ENCODE measurements around the gene RXRG. TPM values are rescaled to one million over a fixed set of nuclear protein-coding genes. Genes with fewer than 3 reads are reported as not detected.
"Not testable (repeated sequence)": the region's sequence is repeated elsewhere in the genome, so short reads cannot be mapped to it uniquely, and the experiment has no call there.

The RXRG gene
- 3.3 TPM for polyA plus RNA-seq (ENCODE audit: insufficient read length)
- long read RNA-seq, donor 1: 0 reads
- long read RNA-seq, donor 2: 0 reads
- long read RNA-seq, donor 3, partial matches to known transcripts: 0 of 1 reads
- long read RNA-seq, donor 3, other reads (novel, unspliced or antisense): 0 of 1 reads
- long read RNA-seq, donor 4: 0 reads
- long read RNA-seq, donor 5, partial matches to known transcripts: 0 of 2 reads
- long read RNA-seq, donor 5, other reads (novel, unspliced or antisense): 0 of 2 reads
- long read RNA-seq, donor 6, partial matches to known transcripts: 0 of 2 reads
- long read RNA-seq, donor 6, other reads (novel, unspliced or antisense): 0 of 2 reads
- long read RNA-seq, donor 7: 0 reads
- long read RNA-seq, donor 8: 0 reads

DNA sequence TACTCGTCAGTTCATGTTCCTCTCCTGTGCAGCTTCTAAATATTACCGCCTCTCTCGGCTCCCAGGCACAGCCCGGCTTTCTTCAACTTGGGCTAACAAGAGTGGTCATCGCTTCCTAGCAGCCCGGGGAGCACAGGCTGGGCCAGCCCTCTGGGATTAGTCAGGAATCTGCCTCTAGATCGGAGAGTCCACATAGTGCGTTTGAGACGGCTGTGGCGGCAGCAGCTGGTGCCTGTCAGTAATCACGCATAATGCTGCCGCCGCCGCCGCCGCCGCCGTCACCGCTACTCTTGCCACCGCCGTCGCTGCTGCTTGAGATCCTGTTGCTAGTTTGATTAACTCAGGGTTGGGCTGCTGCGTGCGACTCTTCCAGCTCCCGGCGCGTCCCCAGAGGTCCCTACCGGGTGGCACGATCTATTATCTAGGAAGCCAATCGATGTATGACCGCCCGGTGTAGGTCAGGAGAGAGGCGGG, at the start of gene RXRG:
TSS of gene RXRG (minus strand) at position 230 of the 474 bp plus-strand sequence. CDS start 233 bp downstream, outside the sequence.
- peak; percentile 35 for DNase-seq

DNA sequence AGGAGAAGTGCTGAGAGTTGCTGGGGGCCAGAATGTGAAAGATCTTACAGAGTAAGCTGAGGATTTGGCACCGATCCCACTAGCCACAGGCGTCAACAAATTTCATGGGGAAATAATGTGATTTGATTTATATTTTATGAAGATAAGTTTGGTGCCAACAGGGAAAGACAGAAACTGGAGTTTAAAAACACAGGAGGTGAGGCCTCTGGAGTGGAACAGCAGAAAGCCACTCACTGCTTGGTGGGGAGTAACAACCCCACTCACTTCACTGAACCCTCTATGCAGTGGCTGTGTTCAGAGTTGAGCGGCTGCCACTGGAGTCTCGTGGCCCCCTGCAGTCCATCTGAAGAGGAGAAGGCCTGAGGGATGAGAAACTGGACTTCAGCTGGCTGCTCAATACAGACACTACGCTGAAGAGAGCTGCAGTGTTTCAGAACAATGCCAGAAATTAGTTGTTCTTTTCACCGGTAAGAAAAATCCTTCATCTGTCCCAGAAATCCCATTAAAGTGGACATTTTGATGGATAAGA, 48.0 kb upstream of the RXRG start:
- DNase-seq: no peak

DNA sequence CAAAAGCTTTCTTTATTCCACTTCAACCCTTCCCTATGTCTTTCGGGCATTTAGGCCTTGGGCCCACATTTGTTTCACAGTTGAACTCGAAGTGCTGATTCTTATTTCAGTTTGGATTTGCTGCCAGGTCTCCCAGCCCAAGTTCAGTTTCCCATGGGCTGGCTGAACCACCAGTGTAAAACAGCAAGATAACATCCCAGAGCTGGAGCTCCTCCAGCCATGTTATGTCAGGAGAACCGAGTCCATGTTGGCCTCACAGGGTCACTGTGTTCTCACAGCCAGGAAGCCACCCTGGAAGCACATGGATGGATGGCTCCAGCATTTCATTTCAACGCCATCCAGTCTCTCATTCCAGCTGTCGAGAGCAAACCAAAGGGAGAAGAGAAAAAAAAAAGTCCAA, 45.2 kb upstream of the RXRG start:
- no peak for DNase-seq

DNA sequence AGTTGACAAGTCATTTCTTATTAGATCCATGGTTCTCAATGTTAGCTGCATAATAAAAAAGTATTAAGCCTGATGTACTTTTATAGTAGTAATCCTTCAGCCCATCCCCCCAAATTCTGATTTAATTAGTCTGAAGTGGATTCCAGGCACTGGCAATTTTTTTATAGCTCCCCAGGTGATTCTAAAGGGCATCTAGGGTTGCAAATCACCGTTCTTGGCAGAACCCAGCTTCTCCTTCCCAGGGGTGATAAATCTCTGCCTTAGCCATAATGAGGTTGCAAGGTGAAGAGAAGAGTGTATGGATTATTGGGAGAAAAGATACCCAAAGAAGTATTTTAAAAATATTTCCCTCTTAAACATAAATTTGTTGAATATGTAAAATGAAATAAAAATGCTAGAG, 43.0 kb upstream of the RXRG start:
- DNase-seq: no peak

DNA sequence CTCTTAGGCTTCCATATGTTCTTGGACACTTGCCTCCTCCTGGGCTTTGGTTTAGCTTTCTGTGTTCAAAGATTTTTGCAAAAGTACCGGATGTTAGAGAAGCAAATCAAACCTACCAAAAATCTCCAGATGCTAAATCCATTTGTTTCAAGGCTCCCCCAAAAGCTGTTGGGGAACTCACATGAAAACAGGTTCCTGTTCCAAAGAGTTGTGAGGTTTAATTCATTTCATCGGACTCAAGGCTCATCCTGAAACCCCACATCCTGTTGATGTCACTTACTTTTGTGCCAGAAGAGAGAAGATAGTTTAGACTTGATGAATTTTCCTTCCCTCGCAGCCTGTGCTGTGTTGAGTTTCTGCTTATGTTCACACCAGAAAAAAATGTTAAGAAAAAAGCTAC, 41.7 kb upstream of the RXRG start:
- DNase-seq: no peak

DNA sequence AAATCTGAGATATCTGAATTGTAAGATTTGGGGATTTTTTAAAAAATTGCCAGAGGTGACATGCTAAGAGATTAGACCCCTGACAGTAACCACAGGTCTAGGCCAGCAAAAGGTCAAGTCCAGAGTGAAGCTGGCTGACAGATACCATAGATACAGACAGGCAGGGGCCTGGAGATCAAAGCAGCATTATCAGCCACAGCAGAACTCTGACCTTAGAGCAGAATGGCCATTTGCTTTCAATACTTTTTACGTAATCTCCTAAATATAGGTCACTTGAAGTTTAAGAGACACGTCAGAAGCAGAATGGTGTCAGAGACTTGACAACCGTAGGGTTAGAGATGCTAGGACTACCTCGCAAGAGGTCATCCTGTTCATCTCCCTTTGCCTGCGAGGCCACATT, 40.8 kb upstream of the RXRG start:
- DNase-seq: no peak

DNA sequence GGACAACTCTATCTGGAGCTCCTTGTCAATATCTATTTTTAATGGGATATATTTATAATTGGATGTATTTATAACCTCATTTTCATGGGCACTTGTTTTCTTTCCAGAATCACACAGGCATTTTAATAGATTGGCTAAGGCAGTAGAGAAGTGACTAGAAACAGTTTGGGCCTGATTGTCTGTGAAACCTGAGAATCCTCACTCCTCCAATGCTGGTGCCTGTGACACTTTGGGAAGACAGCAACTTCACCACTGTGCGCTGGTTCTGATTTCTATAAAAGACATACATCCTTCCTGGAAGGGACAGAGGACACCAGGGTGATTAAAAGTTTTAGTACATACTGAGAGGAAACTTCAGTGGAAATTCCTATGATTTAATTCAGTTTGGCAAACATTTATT, 39.6 kb upstream of the RXRG start:
- DNase-seq: no peak

DNA sequence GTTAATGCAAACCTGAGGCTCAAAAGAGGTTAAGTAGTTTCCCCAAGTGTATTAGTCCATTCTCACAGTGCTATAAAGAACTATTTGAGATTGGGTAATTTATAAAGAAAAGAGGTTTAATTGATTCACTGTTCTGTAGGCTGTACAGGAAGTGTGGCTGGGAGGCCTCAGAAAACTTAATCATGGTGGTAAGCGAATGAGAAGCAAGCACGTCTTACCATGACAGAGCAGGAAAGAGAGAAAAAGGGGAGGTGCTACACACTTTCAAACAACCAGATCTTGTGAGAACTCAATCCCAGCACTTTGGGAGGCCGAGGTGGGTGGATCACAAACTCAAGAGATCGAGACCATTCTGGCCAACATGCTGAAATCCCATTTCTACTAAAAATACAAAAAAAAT, 38.5 kb upstream of the RXRG start:
- no peak for DNase-seq

DNA sequence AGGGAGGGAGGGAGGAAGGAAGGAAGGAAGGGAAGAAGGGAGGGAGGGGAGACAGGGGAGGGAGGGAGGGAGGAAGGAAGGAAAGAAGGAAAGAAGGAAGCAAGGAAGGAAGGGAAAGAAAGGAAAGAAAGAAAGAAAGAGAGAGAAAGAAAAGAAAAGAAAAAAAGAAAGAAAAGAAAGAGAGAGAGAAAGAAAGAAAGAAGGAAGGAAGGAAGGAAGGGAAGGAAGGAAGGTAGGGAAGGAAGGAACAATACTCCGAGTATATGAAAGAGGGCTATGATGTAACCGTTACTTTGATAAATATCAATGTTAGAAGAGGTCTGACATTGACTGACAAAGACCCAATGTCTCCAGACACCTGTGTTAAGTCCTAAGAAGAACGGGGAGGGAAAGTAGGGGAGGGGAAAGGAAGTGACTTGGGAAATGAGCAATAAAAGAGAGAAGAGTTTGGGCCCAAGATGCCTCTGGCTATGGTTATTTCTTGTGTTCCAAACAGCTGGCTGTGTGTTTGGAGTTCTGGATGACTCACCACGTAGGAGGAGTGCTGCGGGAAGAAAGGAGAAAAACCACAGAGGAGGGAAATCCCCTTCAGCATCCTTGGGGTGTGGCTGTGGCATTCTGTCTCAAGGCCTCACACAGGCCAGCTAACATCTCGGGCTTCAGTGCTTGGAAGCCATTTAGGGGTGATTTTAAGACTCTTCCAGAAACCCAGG, 37.0 kb upstream of the RXRG start:
- DNase-seq: no peak

DNA sequence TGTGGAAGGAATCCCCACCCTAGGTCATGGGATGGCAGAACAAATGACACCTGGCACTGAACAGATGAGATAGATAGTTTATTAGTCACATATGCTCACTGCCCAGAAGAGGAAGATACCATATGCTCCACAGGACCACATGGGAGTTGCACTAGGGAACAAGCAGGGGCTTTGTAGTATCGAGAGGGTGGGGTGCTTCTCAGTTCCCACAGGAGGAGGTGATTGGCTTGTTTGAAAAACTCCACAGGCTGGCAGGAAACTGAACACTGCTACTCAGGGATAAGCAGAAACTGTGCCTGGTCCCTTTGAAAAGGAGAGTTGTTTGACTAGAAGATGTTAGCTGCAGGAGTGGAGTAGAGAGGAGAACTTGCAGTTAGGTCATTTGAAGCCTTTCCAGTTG, 31.9 kb upstream of the RXRG start:
- no peak for DNase-seq

DNA sequence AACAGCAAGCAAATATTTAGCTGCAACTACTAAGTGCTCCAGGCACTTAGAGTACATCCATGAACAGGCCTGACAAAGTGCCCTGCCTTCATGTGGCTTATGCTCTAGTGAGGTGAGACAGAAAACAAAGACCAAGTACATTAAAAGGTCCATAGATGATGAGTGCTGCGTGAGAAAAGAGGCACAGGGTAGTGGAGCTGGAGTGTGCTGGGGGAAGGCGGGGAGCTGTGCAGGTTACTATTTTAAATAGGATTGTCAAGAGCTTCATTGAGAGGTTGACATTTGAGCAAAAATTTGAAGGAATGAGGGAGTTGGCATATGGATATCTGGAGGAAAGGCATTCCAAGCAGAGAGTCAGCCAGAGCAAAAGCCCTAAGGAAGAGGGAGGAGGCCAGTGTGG, 29.3 kb upstream of the RXRG start:
- DNase-seq: no peak

DNA sequence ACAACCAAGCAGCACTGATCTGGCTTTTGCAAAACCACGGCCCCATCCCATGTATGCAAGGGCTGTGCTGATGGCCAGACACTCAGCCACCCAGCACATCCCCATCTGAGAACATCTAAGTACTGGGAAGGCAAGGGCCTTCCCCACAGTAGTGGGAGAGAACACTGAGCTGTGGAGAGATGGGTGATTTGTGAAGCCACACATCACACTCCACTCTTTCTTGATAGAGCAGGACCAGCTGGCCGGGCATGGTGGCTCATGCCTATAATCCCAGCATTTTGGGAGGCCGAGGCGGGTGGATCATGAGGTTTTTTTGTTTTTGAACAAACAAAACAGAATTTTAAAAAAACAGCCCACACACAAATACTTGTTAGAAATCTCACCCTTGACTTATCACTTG, 28.2 kb upstream of the RXRG start:
- no peak for DNase-seq

DNA sequence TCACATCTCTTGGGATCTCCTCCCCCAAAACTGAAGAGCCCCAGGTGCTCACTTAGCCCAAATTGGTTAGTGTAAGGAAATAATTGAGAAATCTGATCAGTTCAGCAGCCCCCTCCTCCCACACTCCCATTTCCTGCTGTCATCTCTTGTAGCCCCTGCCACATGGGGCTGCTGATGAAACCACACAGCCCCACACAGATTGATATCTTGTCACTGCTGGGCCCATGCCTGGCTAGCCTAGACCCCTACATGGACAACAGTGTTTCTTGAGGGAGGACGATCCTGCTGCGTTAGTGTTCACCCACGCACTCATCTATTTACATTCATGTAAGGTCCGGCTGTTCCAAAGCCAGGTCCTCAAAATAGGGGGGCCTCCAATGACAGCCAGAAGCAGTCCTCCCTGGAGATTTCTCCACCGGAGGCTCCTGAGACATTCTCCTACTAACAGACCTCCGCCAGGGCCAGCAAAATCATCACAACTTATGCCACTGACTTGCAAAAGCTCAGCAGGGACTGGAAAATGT, 23.9 kb upstream of the RXRG start:
- no peak for DNase-seq

DNA sequence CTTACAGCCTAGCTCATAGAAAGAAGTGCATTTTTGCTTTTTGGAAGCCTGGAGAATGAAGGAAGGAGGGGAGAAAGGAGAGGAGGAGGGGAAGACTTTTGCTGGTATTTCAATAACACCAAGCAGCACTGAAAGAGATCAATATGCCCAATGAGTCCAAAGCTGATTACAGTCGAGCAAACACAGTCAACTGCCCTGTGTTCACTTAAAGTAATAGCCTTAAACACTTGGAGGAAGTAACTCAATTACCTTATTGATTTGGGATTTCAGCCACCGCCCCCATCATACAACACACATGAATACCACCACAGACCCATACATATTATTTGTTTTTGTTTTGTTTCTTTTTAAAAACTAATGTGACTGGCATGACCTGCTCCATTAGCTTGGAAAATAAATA, 23.3 kb upstream of the RXRG start:
- DNase-seq: no peak

DNA sequence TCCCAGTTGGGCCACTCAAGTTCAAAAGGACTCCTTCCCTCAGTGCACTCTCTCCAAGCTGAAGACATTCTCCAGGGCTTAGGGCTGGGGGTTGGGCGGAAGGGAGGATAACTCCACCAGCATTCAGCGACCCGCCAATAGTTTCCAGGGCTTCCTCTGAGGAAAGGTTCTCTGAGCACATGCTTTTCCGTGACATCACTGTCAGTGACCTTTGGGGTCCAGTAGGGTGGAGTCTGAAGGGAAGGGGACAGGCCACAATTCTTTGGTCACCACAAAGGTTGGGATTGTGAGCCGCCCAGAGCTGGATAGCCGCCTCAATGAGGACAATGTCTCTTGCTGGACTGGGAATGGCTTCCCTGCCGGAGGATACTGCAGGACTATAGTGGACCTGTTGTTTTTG, 22.8 kb upstream of the RXRG start:
- DNase-seq: no peak

DNA sequence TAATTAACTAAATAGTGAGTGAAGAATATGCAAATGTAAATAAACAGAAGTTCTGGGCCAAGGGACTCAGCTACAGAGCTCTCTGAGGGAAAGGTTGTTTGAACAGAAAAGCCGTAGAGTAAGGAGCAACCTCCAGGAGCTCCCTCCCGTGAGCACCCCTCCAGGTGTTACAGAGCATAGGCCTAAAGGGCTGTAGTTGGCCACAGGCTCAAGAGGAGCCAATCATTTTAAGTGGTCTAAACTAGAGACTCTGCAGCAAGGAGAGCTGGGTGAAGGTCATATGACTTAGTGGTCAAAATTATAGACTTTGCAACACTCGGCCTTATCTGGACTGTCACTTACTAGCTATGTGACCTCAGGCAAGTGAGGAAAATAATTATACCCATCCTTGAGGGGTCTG, 19.1 kb upstream of the RXRG start:
- DNase-seq: no peak

DNA sequence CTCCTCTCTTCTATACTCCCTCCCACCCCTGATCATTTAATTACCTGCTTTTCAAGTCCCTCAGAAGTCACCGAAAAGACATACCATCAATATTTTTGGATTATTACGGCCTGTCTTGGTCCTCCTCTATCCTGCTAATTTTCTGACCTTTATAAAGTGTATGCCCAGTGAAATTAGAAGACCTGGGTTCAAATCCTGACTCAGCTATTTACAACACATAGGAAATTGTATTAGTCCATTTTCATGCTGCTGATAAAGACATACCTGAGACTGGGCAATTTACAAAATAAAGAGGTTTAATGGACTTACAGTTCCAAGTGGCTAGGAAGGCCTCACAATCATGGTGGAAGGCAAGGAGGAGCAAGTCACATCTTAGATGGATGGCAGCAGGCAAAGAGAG, 14.8 kb upstream of the RXRG start:
- DNase-seq: not testable (repeated sequence)

DNA sequence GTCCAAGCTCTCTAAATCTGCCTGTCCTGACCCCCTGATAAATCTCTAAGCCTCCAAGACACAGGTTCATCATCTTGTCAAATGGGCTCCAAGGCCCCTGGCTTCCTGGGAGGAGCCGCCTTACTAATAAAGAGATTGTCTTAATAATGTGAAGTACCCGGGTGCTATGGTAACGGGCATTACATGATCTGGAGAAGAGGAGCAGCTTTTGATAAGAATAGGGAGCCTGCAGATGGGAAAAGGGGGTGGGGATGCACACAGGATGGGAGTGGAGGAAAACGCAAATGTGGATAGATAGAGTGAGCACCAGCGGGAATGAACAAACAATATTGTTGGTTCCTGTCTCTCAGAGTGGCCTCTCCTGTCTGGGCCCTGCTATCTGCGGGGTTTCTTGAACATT, 11.9 kb upstream of the RXRG start:
- DNase-seq: no peak

DNA sequence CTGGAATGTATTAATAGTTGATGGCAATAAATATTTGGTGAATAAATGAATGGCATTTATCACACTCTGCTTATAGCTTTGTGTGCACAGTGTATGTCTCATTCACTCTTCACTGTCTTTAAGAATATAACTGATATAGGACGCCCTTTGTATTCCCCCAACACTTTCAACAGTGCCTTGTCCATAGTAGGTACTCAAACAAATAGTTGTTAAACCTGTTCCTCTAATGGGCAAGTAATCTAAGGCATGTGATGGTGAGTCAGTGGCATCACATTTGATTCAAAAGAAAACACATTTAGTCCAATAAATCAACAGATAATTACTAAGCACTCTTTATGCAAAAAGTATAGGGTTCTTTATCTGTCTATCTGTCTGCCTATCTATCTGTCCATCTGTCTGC, 11.2 kb upstream of the RXRG start:
- no peak for DNase-seq

DNA sequence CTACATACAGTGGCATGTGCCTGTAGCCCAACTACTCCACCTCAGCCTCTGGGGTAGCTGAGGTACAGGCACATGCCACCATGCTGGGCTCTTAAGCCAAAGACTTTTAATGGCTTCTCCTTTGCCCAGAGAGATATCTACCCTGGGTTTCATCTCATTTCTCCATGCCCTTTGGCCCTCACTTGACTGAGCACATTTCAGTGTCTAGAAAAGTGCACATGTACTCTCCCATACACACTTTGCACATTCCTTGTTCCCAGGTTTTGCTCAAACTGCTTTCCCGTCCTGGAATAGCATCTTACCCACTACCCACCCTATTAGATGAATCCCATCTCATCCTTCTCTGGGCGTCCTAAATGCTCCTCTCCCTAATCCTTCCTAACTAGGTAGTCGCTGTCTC, 10.2 kb upstream of the RXRG start:
- no peak for DNase-seq

DNA sequence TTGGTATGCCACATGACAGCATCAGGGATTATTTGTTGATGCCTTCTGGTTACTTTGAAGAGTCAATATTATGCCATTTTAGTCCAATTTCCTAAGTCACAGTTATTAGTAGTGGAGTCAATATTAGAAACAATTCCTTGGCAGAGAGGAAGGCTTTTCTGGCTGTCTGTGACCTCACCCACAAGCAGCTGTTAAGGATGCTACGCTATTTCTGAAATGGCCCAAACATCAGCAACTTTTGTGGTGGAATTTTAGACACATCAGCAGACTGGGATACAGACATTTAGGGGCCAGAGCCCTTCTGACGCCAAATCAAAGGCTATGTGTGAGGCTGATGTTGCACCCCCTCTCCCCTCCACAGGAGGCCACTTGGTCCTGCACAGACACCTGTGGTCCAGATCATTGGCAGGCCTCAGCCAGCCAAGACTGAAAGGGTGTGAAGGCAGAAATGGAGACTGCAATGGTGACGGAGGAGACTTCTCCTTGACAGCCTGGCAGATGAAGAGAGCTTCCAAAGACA, 9.2 kb upstream of the RXRG start:
- no peak for DNase-seq

DNA sequence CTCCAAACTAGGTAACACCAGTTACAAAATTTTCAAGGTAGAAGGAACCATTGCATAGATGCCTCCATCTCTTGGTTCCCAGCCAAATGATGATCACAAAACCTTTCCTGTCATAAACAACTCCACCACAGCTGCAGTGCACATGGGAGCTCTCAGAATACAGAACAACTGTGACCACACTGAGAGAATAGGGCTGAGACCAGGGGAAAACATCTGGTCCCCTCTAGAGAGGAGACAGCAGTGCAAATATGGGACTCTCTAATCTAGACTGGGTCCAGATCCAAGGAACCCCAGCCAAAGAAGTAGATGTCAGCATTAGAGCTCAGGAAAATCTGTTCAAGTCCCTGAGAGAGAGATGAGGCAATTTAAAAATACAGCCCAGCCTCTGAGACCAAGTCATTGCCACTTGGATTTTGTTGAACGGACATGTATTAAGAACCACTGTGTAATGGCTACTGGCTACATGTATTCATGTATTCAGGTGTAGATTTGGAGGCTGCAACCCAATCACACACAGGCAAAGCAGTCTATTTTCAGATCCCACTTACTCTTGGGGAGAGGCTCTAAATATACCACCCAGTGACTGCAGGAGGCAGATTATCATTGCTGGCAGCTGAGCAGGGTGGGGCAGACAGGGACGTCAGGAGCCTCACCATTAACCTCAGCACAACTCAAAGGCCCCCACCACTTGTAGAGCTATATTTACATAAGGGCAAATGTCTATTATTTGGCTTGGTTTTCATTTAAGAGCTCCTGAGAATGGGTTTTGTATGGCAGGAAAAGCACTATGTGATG, 7.6 kb upstream of the RXRG start:
- DNase-seq: no peak

Data from left kidney (tissue), 8 donors.